HUDEP-2 (cell line): ENCODE data around the gene LPIN1.
"Not testable (repeated sequence)": the region's sequence is repeated elsewhere in the genome, so short reads cannot be mapped to it uniquely, and the experiment has no call there.

Source experiments
- DNase-seq, 76 experiments: peaks; one replicate each; lab custom pipeline; 2025; ENCODE audit not compliant: unreplicated experiment in 76 of 76; lab: John Stamatoyannopoulos, UW

The LPIN1 gene

DNA sequence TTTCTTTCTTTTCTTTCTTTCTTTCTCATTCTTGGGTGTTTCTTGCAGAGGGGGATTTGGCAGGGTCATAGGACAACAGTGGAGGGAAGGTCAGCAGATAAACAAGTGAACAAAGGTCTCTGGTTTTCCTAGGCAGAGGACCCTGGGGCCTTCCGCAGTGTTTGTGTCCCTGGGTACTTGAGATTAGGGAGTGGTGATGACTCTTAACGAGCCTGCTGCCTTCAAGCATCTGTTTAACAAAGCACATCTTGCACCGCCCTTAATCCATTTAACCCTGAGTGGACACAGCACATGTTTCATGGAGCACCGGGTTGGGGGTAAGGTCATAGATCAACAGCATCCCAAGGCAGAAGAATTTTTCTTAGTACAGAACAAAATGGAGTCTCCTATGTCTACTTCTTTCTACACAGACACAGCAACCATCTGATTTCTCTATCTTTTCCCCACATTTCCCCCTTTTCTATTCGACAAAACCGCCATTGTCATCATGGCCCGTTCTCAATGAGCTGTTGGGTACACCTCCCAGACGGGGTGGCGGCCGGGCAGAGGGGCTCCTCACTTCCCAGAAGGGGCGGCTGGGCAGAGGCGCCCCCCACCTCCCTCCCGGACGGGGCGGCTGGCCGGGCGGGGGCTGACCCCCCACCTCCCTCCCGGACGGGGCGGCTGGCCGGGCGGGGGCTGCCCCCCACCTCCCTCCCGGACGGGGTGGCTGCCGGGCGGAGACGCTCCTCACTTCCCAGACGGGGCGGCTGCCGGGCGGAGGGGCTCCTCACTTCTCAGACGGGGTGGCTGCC is 12.9 kb downstream of the LPIN1 start:
- not testable (repeated sequence) for DNase-seq

DNA sequence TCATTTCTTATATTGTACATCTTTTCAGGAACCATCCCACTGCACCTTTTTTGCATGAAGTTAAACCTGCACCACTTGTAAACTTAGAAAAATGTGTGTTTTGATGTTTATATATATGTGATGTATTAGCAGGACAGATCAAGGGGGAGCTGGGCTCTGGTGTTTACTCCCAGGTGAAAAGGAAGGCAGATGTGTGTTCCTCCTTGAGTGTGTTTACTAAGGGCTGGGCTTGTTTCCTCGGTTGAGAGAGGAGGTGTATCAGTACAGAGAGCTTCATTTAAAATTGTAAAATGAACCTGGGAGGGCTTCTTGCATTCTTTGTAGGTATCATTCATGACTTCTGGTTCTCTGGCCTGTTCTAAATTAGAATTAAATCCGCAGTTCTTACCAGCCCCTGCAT is 14.8 kb downstream of the LPIN1 start:
- no peak for DNase-seq

DNA sequence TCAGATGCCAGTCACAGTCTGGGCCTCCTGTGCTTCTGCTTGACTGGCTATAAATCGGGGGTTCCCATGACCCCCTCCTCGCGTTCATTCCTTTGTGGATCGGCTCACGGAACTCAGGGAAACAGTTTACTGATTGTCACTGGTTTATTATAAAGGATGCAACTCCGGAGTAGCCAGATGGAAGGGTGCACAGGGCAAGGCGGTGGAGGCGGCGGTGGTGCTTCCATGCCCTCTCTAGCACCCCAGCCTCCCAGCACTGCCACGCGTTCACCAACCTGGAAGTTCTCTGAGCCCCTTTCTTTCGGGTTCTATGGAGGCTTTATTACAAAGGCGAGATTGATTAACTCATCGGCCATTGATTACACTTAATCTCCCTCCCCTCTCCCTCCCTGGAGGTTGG is 15.6 kb downstream of the LPIN1 start:
- no peak for DNase-seq

DNA sequence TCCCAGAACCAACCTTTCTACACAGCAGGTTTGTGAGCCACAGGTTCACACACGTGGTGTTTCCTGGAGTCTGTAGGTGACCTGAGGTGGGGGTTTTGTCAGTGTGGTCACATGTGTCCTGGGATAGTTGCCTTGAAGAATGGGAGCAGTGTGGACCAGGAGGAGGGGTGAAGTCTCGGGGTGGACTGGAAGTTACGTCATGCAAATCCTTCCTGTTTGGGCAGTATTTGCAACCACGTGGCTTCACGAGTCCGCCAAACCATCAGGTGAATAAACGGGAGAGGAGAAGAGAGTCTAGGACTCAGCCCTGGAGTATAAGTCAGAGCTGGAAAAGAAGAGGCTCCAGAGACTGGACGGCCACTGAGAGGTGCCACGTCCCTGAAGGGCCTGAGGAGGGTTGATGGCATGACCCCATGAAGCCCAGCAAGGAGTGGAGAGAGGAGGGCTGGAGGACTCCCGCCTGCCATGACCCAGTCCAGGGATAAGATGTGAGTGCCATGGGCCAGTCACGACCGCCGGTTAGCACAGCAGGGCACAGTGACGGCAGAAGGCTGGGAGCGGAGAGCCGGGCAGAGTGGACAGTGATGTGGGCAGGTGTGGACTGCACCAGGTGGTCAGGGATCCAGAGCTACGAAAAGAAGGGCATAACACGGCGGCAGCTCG is 16.5 kb downstream of the LPIN1 start:
- DNase-seq, result no peak

DNA sequence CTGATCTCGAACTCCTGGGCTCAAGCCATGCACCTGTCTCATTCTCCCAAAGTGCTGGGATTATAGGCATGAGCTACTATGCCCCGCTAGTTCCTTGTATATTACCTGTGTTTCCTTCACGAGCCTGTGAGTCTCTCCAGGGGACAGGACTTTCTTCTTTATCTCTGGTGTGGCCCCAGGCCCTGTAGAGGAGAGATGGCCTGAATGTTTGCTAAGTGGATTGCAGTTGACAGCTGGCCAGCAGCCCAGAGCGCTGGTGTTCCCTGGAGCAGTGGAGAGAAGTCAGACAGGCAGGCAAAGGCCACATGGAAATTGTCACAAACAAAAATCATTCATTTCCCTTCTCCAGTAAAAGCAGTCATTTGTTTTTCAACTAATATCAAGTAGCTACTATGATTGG is 17.9 kb downstream of the LPIN1 start:
- DNase-seq, result no peak

GRCh38 chr2:11764920-11765319 is 18.5 kb downstream of the LPIN1 start:
- no peak for DNase-seq

- DNase-seq, result no peak
Observed at GRCh38 chr2:11765501-11765900, 19.1 kb downstream of the LPIN1 start.

DNA sequence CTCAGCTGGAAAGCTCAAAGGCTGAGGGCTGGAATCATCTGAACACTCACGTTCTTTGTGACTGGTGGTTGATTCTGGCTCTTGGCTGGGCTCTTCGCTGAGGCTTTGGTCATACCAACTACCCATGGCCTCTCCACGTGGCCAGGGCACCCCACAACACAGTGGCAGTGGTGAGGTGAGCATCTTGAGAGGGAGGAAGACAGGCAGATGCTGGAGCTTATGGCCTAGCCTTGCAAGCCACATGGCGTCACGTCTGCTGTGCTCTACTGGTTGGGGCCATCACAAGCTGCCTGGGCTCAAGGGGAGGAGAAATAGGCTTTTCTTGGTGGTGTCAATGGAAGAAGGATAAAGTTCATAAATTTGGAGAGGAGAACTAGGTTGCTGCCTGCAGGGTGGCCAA is 19.6 kb downstream of the LPIN1 start:
- DNase-seq, result no peak

- no peak for DNase-seq
Observed at GRCh38 chr2:11767779-11768178, 21.3 kb downstream of the LPIN1 start.

GRCh38 chr2:11768946-11769345 is 22.5 kb downstream of the LPIN1 start:
- no peak for DNase-seq

GRCh38 chr2:11769516-11769915 is 23.1 kb downstream of the LPIN1 start:
- DNase-seq, result no peak

DNA sequence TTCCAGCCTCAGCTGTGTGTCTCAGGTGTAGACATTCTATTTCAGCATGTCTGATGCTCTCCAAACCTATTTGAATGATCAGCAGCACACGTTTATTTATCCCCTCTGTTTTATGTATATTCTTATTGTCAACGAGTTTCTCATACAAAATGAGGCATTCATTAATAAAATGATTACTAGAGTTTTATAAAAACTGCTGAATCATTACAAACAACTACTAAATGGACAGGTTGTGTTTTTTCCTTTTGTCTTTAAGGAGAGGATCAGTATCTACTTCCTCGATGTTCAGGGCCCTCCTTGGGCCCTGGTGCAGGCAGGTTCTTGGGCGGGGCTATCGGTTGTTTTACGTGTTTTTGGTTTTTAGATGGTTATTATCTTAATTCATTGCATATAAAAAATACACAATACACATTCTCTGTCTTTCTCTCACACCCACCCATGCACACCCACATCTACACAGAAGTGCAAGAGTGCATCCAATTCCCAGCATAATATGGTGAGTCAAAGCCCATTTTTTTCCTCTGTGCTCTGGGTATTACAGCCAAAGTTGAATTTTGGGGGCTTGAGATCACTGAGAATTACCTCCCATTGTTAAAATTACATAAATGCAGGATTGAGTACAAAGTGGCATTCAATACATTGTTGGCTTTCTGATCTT is 24.2 kb downstream of the LPIN1 start:
- no peak for DNase-seq

GRCh38 chr2:11771971-11772615 is 25.7 kb downstream of the LPIN1 start:
- DNase-seq, result no peak

DNA sequence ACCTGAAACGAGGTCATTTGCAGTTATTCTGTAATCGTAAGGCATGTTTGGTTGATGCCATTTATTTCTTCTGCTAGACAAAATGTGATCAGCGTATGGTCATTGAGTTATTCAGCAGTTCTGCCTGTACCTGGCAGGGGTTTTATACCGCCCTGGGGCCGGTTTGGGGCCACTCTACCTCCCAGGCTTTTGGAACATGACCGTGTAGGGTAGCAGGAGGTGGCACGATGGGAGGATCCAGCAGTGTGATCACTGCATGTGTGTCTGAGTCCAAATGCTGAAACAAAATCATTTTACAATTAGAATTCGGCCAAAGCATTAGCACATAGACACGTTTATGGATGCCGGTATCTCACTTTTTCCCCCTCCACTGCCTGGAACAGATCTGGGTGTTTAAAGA is 26.7 kb downstream of the LPIN1 start:
- no peak for DNase-seq

DNA sequence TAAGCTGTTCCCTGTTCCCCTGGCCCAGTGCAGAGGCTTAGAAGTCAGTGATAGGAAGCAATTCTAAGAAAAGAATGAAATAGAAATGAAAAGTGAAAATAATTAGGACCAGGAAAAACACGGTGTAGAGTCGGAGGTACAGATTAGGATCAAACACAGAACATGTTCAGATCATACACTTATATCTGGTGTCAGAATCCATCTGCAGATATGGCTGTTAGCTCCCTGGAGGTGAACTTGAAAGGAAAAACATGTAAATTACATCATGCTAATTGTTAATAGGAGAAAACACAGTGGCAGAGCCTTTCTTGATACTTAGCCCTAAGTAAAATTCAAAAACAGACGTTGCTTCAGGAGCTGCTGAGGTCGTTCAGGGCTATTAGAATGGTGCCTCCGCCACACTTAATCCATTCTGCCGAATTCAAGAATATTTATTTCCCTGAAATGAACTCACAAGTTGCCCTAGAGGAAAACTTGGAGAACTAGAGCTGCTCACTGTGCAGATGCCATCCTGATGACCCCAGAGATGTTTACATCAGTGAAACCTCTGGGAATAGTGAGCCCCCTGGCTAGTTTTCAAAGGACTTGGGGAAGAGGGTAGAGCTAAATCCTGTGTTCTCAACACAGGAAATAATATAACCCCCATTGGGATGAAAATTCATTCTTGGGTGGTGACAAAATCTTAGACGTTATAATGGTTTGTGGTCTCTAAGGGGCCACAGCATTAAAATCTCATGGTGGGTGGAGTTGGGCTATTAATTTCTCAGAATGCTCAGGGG is 27.5 kb downstream of the LPIN1 start:
- no peak for DNase-seq

GRCh38 chr2:11774600-11774999 is 28.2 kb downstream of the LPIN1 start:
- no peak for DNase-seq

DNA sequence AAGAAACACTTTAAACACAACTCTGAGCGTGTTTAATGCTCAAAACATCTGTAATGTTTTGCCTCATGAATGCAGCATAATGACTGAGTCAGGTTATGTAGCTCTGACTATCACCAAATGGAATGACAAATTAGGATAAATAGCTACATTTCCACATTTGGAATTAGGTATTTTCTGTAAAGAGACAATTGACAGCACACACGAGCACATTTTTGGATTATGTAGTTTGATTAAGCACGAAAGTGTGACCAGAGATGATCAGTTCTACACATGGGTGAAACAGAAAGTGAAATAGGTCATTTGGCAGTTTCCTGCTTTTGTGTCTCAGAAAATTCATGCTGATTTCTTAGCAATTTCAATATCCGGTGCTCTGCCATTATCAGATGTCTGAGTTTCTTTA is 29.0 kb downstream of the LPIN1 start:
- DNase-seq, result no peak

GRCh38 chr2:11777066-11777782 is 30.8 kb downstream of the LPIN1 start:
- no peak for DNase-seq

DNA sequence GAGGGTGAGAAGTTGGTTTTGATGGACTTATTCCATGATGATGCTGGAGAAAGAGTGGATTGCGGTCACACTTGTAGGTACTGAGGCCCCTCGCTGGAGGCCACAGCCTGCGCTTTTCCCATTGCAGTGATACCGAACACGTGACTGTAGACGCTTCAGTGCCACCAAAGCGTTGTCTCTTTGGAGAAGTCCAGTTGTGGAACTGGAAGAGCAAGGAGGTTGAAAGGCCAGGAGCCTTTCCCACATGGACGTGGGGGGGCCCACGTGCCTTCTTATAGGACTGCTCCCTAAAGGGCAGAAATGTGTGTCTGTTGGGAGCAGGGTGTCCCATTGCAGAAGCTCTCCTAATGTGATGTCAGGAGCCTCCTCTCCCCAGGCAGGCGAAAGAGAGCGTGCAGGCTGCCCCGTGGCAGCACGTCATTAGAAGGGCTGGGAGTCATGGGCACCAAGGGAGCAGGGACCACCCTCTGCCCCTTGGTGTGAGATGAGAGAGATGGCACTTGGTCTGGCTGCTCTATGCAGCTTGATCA is 31.5 kb downstream of the LPIN1 start:
- DNase-seq, result no peak

DNA sequence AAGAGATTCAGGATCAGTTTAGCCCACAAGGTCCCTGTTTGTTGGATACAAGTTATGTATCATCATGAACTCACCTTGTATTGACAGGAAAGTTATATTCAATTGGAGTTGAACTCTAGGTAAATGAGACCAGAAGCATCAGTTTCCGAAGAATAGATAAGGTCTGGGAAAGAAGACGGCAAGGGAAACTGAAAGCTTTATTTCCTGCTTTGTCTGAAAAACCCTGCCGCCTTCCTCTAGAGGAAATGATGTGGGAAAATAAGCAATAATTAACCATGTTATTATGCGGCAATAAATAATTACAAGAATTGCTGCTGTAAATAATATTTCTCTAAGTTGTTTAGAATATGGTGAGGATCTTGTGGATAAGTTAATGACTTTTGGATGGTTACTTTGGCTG is 32.0 kb downstream of the LPIN1 start:
- DNase-seq, result no peak
